Muscle of back (tissue), 11 donors: ENCODE results near the gene RASSF1. TPM values are rescaled to one million over a fixed set of nuclear protein-coding genes. Genes with fewer than 3 reads are reported as not detected.

Experiments used
- DNase-seq, 3 donors: peaks; one replicate each; pipeline versions ENCODE4 v3.0.0 to v3.0.0-alpha.2; 2013
- polyA plus RNA-seq, 10 donors: library from polyadenylated mRNA; unstranded; fragments of 120-200 nt; gene quantifications; one replicate each; pipeline ENCODE4 v1.2.1, GENCODE V29; 2013; ENCODE audit not compliant: insufficient read length in 10 of 10

The RASSF1 gene
- polyA plus RNA-seq, 10 donors, result 31.3 to 43.2 (median 34.4) TPM

DNA sequence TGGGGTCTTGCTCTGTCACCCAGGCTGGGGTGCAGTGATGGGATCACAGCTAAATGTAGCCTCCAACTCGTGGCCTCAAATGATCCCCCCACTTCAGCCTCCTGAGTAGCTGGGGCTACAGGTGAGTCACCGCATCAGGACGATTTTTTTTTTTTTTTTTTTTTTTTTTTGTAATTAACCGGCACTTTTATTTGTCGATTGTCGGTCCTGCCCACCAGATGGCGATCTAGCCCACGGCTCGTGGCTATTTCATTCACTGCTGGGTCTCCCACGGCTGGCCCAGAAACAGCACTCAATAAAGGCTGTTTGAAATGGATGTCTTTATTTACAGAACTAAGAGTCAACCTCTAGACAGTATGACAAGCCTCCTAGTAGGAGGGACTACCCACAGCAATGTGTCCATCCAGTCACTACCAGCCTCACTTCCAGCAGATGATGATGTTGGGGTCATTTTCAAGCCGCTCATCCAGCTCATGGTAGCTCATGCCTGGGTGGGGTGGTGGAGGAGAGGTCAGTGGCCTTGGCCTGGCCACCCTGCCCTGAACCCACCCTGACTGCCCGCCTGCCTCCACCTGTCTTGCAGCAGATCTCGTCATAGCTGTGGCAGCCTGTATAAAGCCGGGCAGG is 6.7 kb upstream of the RASSF1 start:
- DNase-seq, result peak; percentile 63 to 82 (median 81)

DNA sequence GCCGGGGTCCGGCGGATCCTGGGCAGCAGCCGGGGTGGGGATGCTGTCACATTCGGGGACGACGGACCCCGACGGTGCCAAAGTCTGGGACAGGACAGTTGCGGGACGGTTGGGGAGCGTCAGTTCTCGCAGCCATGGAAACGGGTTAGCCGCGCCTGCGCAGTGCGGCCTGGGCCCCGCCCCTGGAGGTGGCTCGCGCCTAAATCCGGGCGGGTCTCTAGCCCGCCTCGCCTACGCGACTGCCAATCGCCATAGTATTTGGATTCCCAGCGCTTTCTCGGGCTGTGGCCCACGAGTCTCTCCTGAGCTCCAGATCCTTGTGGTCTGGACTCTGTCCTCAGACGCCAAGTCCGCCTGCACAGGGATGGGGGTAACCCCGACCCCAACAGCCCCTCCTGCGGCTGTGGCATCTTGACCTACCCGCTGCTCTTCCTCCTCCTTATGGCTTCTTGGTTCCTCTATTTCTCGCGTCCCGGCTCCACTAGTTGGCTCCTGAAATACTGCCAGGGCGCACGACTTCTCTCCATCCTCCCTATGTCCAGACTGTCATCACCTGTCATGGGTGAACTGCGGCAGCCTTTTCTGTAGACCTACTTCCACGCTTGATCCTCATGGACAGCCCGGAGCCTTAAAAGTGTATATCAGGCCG is 5.1 kb upstream of the RASSF1 start, which contains the start of gene ZMYND10:
Gene ZMYND10 (minus strand): TSS at position 147 of the 649 bp plus-strand sequence. CDS start 153 bp downstream, outside the sequence.
- peak in 2 of 3 donors; percentile 67 to 79 for DNase-seq

DNA sequence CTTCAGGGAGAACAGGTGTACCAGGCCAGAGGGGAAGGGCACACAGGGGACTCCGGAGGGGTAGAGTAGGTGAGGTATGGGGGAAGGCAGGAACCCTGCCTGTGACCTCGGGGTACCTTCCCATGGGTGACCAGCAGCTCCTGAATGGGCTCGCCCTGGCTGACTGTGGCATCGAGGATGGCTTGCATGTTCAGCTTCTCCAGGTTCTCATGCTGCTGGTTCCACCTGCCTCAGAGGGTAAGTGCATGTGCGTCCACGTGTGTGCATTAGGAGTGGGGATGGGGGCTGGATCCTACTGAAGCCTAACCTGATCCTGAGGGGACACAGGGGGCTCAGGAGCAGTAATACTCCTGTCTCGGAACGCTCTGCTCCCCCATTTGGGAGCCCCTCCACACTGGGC is 4.4 kb upstream of the RASSF1 start:
- no peak for DNase-seq

DNA sequence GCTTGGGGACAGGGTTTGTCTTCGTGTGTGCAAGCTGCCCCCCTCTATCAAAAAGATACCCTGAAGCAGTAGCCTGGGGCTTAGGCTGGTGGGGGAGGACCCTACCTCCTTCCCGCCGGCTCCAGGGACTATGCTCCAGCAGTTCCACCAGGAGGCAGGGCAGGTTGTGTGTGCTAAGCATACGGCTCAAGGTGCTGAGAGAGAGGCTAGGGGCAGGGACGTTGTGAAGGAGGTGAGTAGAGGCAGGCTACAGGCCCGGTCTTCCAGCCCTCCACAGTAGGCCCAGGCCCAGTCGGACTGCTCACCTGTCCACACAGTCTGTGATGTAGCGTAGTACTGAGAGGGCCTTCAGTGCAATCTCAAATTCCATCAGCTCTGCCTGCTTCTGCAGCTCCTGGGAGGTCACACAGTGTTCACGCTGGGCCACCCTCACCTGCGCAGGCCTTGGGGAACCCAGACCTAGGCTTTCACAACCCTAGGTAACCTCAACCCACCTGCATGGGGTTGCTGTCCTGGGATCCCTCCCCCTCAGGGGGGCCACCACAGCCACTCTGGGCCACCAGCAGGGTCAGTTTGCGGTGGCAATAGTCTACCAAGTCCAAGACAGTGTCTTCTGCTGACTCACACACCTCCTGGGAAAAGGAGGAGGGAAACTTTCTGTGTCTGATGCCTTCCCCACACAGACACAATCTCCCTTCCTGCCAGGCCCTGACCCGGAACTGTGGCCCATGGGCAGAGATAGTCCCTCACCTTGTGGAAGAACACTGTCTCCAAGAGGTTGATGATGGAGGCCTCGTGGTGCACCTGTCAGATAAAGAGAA is 2.4 kb upstream of the RASSF1 start:
- no peak for DNase-seq

DNA sequence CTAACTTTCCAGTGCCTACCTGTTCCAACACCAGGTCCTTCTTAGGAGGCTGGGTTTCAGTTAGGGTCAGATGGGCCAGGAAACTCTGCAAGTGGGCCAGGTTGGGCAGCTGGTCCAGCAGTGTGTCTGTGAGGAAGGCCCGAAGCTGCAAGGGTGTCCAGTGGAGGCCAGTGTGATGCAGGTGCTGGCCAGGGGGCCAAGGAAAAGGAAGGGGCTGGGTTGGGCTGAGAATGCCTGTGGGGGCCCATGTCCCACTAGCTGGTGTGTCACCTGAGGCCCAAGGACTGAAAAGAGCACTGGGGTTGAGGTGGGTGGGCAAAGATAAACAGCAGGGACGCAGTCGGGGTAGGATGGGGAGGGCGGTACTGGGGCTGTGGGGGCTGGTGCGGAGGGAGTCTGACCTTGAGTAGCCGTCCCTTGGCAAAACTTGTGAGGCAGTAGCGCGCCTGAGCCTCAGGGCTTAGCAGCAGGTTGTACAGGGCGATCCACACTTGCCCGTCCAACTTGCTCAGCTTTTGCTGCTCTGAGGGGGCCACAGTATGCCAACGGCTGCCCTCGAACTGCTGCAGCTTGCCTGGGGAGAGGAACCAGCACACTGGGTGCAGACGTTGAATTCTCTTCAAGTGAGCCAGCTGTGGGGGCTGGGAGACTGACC is 1.5 kb upstream of the RASSF1 start:
- DNase-seq, result no peak

DNA sequence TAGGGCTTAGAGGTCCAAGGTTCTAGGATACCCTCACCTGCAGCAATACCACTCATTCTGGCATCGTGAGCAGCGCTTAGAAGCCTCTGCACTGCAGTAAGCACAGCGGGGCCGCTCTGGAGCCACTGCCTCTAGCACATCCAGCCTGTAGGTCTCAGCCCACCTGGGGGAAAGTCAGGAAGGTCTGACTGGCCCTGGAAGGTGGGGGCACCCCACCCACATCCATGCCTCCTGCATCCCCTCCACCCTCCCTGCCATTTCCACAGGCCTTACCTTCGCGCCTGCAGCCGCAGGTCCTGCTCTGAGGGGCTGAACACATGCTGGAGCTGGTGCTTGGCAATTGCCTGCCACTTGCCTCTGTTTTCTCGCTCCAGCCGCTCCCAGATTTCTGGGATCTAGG is 901 bp upstream of the RASSF1 start:
- DNase-seq, result no peak

DNA sequence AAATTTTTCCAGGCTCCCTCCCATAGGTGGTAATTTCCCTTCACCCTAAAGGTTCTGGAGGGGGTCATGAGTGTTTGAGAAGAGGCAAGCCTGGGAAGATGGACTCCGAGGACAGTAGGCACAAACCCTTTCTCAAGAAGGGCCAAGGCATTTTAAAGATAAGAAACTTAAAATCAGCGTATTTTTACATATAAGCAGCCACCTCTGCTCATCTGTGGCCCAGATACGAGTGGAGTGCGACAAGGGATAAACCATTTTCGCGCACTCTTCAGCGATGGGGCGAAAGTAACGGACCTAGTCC is 539 bp downstream of the RASSF1 start:
- DNase-seq, result no peak

DNA sequence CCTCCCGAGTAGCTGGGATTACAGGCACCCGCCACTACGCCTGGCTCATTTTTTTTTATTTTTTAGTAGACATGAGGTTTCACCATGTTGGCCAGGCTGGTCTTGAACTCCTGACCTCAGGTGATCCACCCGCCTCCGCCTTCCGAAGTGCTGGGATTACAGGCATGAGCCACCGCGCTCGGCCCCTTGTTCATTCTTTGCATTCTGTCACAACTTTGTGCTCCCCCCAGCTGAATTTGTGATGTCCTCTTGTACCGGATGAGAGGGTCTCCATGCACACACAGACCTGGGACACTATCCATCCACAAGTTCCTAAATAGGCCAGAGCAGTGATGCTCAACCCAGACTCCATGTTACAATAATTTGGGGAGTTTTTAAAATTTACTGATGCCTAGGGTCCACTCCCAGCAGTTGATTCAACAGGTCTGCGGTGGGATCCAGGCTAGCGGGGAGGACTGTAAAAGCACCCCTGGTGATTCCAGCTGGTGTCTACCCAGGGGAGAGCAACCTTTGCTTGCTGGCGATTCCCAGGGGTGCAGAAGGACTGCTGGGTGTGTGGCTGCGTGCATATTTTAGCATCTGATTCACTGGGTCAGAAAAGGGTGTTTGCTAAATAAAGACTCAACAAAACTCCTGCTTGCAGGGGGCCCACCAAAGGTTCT is 1.0 kb downstream of the RASSF1 start:
- DNase-seq, result peak in 1 of 3 donors; percentile 57

DNA sequence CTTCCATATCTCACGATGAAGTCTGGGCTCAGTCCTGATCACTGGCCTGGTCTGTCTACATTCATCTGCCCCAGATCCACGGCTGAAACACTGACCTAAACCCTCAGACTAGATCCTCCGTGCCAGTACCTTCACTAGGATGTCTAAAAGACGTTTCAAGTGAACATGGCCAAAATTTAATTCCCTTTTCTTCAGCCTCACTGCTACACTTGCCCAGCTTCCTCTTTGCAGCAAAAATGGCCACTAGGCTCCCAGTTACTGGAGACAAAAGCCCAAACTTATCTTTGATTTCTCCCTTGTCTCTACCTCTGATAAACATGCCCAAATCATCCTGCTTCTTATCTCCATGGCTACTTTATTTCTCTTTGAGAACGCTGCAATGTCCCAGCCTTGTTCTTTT is 1.7 kb downstream of the RASSF1 start:
- no peak for DNase-seq

DNA sequence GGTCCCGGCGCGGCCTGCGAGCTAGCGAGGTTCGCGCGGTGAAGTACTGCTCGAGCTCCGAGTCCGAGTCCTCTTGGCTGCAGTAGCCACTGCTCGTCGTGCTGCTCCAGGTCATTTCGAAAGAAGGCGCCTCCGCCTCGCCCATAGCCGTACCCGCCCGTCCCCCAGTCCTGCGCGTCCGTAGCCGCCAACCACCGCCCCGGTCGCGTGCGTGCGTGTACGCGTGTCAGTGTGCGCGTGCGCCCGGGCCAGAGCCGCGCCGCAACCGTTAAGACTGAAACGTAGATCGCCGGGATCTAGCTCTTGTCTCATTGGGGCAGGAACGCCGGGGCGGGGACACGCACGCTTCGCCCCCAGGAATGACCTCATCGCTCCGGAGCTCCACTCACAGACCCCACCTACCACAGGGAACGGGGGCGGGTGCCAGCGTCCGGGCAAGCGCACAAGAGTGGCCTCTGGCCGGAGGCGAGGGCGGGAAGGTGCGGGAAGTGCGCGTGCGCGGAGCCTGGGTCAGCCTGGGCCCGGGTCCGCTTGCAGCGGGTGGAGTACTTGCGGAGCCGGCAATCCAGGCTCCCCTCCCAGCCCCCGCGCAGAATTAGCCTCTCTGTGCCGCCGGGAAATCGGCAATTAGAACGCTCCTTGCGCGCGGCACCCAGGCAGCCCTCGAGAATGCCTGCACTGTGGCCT is 3.3 kb downstream of the RASSF1 start:
- DNase-seq, result peak; percentile 99 to 100 (median 99)

DNA sequence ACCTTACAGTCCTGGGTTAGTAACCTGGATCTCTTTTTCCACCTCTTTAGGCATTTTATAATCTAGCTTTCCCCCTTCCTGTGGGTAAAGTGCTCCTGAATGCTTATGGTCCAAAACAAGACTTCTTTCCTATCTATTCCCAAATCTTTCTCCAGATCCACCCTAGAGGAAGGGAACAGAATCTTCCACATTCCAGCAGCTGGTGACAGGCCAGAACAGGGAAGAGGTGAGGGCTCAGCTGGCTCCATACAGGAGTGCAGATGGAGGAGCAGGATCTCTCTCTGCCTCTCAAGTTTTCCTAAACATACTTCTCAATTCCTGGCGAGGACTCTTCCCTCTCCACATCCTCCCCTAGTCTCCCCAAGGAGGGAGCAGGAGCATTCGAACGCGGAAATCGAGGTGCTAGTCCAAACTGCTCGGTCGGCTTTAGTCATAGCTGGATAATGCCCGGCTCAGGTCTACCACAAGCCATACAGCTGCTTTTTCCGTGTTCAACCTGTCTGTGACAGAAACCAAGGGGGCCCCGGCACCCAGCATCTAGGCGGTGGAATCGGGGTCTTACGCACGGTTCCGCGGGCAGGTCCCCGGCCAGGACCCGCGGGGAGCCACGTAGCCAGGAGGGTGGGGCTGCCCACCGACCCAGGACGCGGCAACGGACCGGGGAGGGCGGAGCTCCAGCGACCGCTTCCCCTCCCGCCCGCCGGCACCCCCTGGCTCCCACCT is 4.0 kb downstream of the RASSF1 start:
- no peak for DNase-seq

DNA sequence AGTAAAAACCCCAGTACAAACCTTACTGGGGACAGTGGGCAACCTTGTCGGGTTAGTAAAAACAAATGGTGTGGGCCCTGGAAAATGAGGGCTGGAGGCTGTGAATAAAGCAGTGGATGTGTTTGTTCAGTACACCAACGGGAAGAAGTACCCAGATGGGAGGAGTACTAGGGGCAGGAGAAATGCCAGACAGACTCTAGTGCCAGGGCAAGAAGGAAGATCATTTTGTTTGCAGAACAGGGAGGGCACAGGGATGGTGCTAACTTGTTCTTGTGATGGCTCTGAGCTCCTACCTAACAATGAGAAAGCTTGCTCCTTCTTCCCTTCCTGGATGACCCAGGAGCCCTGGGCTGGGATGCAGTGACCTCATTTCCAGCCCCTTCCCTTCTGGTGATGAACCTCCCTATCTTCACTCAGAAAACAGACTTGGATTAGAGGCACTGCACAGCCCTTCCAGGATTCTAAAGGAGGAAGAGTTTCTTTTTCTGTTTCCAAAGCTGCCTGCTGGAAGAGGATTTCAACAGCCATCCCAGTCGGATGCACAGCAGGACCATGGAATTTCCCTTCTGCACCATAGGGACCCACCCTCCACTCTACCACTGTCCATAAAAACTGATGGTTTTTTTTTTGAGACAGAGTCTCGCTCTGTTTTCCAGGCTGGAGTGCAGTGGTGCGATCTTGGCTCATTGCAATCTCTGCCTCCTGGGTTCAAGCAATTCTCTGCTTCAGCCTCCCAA is 6.1 kb downstream of the RASSF1 start:
- no peak for DNase-seq

DNA sequence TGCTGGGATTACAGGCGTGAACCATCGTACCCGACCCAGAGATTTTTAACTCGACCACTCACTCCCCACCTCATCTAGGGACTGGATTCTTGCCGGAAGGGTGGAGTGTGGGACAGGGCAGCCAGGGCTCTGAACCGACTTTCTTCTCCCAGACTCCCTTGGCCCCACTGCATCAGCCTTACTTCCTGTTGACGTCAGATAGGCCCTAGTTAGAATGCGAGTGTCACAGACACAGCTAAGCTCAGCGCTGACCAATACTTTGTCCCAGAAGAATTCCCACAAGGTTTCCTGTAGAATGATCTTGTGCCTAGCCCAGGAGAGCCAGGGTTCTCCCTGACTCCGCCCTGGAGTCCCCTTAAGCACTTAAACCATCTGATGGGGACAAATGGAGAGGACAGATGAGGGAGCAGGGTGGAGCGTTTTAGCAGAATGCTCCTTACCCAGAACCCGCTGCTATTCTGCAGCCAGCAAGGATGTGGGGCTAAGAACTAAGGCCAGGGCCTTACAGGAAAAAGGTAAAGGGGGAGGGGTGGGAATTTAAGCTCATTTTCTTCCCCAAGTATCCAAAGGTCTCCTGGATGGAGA is 6.8 kb downstream of the RASSF1 start:
- DNase-seq, result peak in 1 of 3 donors; percentile 67

DNA sequence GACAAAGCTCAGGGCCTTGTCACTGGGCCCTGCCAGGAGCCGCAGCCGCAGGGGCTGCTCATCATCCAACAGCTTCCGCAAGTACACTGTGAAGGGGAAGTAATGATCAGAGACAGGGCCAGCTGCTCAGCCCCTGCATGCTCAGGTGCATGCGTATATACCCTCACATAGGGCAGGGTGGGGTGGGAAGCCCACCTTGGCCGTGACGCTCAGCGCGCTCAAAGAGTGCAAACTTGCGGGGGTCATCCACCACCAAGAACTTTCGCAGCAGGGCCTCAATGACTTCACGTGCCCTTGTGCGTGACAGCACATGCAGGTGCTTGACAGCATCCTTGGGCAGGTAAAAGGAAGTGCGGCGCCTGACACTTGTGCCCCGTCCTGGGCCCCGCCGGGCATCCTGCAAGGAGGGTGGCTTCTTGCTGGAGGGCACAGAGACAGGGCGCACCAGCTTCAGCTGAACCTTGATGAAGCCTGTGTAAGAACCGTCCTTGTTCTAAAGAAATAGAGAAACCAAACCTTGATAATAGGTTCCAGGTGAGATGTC is 9.2 kb downstream of the RASSF1 start:
- DNase-seq, result no peak

DNA sequence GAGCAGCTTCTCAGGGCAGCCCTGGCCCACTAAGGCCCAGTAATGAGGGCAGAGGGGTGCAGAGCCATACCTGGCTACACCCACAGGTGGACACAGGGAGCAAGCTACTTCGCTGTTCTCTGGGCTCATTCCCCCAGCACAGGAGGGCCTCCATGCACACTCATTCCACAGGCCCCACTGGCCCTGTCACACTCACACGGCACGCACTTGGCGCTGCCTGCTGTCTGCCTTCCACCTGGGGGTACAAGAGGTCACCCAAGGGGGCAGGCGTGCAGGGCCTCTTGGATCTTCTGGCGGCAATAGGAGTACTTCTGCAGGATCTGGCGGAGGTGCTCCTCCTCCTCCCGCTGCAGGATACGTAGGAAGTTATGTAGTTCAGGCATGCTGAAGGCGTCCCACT is 10.3 kb downstream of the RASSF1 start:
- no peak for DNase-seq

DNA sequence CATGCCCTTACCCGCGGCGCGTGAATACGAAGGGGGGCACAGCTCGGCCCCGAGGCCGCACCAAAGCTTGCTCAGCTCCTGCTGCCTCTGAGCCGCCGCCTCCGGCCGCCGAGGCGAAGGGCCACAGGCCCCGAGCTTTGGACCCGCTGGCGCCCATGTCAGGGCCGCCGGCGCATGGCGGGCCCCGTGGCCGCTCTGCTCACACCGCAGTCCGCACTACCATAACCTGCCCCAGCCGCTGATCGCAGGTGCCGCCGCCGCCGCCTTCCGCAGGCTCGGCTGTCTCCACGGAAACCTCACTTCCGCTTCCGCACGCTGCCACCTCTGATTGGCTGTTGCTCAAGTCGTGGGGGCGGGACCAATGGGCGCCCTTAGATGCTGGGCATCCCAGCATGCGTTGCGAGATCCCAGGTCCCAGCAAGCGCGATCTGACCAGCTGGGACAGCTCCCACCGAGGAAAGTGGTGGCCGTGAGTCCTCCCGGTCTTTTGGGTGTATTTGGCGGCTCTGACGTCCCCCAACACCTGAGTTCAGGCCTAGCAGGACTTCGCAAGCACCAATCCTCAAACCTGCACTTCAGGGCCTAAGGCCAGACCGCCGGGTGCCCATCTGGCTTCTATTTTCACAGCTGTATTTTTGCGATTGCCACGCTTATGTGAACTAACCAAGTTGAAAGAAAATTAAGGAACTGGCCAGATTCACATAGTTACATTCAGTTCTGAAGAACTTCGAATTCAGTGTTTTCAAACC is 12.5 kb downstream of the RASSF1 start, which contains the start of gene TUSC2:
Gene TUSC2 (minus strand): TSS at position 281 of the 749 bp plus-strand sequence. CDS start 124 bp downstream, at position 157.
- peak; percentile 96 to 98 (median 97) for DNase-seq

DNA sequence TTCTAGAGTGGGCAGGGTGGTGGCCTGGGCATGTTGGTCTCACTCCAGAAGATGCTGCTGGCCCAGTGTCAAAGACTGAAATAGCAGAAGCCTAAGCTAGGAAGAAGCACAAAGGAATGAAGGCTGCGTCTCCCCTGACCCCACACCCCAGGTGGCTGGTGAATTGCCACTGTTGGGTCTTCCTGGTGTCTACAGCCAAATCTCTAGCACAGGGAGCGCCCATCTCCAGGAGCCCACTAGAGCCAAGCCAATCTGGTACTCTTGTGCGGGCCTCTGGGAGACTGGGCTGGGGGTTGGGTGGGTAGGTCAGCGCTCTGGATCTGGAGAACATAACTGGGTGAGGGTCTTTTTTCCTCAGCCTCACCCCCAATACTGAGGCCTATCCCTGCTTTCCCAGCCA is 13.5 kb downstream of the RASSF1 start:
- no peak for DNase-seq

DNA sequence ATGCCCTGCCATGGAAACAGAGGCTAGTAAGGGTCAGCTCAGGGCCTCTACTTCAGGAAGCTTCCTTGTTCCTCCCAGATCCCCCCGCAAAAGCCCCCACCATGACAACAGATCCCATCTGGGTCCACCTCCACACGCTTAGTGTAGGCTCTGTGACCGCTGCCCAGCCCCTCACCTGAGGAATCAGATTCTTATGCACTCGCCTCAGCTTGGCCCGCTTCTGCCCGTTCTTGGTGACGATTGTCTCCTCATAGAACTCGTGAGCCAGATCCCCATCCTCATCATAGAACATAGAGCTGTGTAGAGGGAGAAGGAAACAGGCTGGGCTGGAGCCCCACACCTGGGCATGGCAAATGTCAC is 14.5 kb downstream of the RASSF1 start:
- no peak for DNase-seq
